BJ (cell line): Measurements from ENCODE around the gene JAGN1. TPM values are rescaled to one million over a fixed set of nuclear protein-coding genes. Genes with fewer than 3 reads are reported as not detected.
A peak's percentile ranks its signal among the peaks of the same experiment; 100 is the strongest.

Experiments used
- CTCF ChIA-PET: fragments of 350-600 bp; formaldehyde crosslinking; extraction: SDS; loops from one replicate; lab custom pipeline; 2021; ENCODE audit warnings: antibody characterized with exemption, inconsistent platforms; lab: Yijun Ruan, JAX
- POLR2A ChIA-PET: fragments of 300-600 bp; sonication (Branson Sonifier 250); formaldehyde crosslinking; extraction: SDS; loops from one replicate; lab custom pipeline; 2021; ENCODE audit warnings: antibody characterized with exemption; lab: Charles Lee
- DNase-seq: peaks from one replicate; pipeline ENCODE4 v3.0.0-alpha.2; 2011; ENCODE audit warnings: low read depth
- H3K27me3 ChIP-seq: 2 replicates; pipeline ENCODE4 v1.6.0; 2011; ENCODE audit warnings: low read length; ENCODE audit not compliant: control insufficient read depth, insufficient read depth
- H3K36me3 ChIP-seq: 2 replicates; pipeline ENCODE4 v1.5.1; 2011; ENCODE audit warnings: low read length; ENCODE audit not compliant: control insufficient read depth, insufficient read depth
- H3K4me3 ChIP-seq: 2 replicates; pipeline ENCODE4 v1.5.1; 2011; ENCODE audit warnings: low read depth, mild to moderate bottlenecking, control low read depth, low read length
- polyA plus RNA-seq: library from polyadenylated mRNA; depleted of rRNA; stranded (reverse); fragments of >200 nt; gene quantifications from 2 replicates; pipeline ENCODE4 v1.2.3, GENCODE V29; 2011
- TF ChIP-seq, protein P1 (sequence below): IDR thresholded peaks from 2 replicates; pipeline ENCODE4 v1.5.1; 2011; ENCODE audit warnings: low read depth, mild to moderate bottlenecking, control low read depth, inconsistent platforms, low read length, moderate library complexity; ENCODE audit not compliant: insufficient read depth

The JAGN1 gene
- polyA plus RNA-seq, 1 experiment, result 47.2 TPM

DNA sequence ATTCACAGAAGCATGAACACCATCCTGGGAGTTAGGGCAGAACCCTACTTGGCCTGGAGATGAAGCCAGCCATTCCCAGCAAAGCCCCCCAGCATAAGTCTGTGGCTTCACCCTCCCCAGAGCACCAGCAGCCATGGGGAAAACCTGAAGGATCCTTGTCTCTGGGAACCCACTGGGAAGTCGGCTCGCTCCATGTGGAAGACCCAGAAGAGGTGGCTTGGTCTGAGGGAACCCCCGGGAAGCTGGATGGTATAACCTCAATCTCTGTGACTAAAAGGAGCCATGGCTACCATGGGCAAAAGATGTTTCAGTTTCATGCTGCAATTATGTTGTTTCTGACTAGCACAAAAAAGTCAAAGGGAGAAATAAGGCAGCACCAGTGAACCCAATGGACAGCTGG lies 34.8 kb upstream of the JAGN1 start:
- TF ChIP-seq, protein P1, sequence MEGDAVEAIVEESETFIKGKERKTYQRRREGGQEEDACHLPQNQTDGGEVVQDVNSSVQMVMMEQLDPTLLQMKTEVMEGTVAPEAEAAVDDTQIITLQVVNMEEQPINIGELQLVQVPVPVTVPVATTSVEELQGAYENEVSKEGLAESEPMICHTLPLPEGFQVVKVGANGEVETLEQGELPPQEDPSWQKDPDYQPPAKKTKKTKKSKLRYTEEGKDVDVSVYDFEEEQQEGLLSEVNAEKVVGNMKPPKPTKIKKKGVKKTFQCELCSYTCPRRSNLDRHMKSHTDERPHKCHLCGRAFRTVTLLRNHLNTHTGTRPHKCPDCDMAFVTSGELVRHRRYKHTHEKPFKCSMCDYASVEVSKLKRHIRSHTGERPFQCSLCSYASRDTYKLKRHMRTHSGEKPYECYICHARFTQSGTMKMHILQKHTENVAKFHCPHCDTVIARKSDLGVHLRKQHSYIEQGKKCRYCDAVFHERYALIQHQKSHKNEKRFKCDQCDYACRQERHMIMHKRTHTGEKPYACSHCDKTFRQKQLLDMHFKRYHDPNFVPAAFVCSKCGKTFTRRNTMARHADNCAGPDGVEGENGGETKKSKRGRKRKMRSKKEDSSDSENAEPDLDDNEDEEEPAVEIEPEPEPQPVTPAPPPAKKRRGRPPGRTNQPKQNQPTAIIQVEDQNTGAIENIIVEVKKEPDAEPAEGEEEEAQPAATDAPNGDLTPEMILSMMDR, result no peak
- ChIA-PET CTCF (interaction anchor here (0.9 to 1.3 kb wide), 2 partner anchors 10 to 91 kb away, joined by 3 read pairs; no protein-coding TSS in a partner anchor), POLR2A (interaction anchor here (0.6 kb wide), 1 partner anchor 12 kb away, joined by 4 read pairs; the partner anchor contains the start of gene RPUSD3)
- peaks cover 5% of the 10 kb centered on the region; the same call in 1 of the 2 replicates for H3K27me3 ChIP-seq
- no peaks in the 10 kb centered on the region for H3K36me3 ChIP-seq
- DNase-seq, result no peak
- H3K4me3 ChIP-seq, result no peak overlapping the region

DNA sequence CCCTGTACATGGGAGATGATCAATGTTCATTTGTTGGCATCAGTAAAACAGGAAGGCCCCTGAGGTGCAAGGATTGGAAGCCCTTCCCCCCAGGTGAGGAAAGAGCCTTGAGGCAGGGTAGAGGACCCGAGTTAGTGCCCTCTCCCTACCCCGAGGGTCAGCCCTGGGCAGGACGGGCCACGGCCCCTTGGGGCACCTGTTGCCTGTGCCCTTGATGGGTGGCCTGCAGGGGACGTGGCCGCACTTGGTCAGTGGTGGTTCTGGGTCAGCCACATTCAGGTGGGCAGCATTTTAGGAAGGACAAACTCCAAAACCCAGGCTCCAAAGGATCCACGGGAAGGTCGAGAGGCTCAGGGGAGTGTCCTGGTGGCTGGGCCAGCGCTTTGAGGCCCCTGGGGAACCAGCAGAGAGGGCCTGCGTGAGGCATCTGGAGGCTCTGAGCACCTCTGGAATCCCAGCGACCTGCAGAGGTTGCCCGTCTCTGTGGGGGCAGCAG lies 30.8 kb upstream of the JAGN1 start:
- Histone ChIP-seq H3K4me3 (no peak overlapping the region), H3K36me3 (no peaks in the 10 kb centered on the region), H3K27me3 (0 out of 2 replicates have a peak, but pooled peaks cover 2% of the 10 kb centered on the region)
- POLR2A ChIA-PET, result no interaction called here
- CTCF ChIA-PET, result no interaction called here
- TF ChIP-seq, protein P1, result no peak
- no peak for DNase-seq

DNA sequence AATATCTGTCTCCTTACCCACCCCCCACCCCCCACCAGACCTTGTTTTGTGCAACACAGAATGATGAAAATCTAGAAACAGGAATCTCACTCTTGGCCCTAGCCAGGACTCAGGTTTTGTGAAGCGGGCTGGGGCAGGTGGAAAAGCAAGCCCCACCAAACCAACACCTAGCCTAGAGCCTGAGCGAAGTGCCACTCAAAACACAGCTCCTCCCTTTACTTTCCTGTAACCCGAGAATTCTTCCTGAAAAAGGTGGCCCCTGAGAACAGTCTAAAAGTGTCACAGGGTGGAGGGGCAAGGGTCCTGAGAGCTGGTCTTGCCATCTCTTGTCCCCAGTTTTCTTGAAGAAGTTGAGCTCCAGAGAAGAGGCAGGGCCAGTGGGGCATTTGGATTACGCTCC lies 29.2 kb upstream of the JAGN1 start:
- no peak overlapping the region for H3K4me3 ChIP-seq
- DNase-seq, result no peak
- TF ChIP-seq, protein P1, result no peak
- no peaks in the 10 kb centered on the region for H3K36me3 ChIP-seq
- ChIA-PET CTCF (interaction anchor here (1.3 kb wide), 1 partner anchor 33 kb away, joined by 4 read pairs; no protein-coding TSS in a partner anchor), POLR2A (no interaction called here)
- no peaks in the 10 kb centered on the region for H3K27me3 ChIP-seq

DNA sequence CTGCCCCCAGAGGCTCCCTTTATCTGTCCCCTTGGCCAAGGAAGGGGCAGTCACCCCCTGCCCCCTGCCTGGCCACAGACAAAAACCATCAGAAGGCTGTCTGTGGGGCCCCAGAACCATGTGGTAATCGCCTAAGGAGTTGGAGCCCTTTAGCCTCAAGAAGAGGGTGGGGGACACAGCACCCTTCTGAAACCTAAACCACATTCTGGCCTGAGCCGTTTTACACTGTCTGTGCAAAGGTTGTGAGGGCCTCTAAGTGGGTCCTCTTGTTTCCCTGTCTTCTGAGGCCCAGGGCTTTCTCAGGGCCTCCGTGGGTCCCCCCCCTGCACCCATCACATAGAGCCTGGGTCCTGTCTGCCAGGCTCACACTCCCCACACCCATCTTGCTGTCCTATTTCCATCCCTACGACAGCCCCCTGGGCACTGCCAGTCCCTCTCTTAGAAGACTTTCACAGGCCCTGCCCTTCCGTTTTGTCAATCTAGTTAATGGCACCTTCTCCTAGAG lies 28.7 kb upstream of the JAGN1 start:
- TF ChIP-seq, protein P1, result no peak
- CTCF ChIA-PET, result interaction anchor here (1.3 kb wide), 1 partner anchor 32 kb away, joined by 4 read pairs; no protein-coding TSS in a partner anchor
- Histone ChIP-seq H3K27me3 (no peaks in the 10 kb centered on the region), H3K4me3 (no peak overlapping the region), H3K36me3 (no peaks in the 10 kb centered on the region)
- DNase-seq, result no peak
- POLR2A ChIA-PET, result no interaction called here

DNA sequence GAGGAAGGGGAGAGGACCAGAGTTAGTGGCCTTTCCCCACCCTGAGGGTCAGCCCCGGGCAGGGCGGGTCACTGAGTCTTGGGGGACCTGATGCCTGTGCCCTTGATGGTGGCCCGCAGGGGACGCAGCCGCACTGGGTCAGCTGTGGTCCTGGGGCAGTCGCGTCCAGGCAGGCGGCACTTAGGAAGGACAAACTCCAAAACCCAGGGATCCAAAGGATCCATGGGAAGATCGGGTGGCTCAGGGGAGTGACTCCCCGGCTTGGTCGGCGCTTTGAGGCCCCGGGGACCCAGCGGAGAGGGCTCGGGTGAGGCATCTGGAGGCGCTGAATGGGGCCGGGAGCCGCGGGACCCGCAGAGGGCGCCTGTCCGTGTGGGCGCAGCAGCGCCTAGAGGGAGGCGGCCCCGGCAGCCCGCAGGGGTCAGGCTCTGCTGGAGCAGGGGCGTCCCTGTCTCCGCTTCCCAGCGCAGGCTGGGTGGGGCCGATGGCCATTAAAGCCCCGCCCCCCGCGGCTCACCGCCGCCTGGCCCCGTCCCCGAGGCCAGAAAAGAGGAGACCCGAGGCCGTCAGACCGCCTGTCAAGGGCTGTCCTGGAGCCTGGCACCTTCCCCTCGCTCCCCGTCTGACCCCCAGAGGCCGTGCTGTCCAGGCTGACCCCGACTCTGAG lies 27.9 kb upstream of the JAGN1 start:
- H3K36me3 ChIP-seq, result no peaks in the 10 kb centered on the region
- POLR2A ChIA-PET, result no interaction called here
- CTCF ChIA-PET, result interaction anchor here (1.3 to 2.7 kb wide), 2 partner anchors 31 to 70 kb away, joined by 4 to 8 read pairs; partner anchors contain the start of gene CRELD1
- DNase-seq, result no peak
- TF ChIP-seq, protein P1, result peak; percentile 44
- no peaks in the 10 kb centered on the region for H3K27me3 ChIP-seq
- peak overlapping the region; percentile 14 for H3K4me3 ChIP-seq
